ENCODE measurements around the gene DYNLT3. TPM values are rescaled to one million over a fixed set of nuclear protein-coding genes. Genes with fewer than 3 reads are reported as not detected.
A peak's percentile ranks its signal among the peaks of the same experiment; 100 is the strongest.

DYNLT3 gene
- polyA plus RNA-seq, 6 donors from 2014 or later, result 24.3 to 52.2 (median 32.7) TPM

GRCh38 chrX:37800717-37801116 lies 46.7 kb downstream of the DYNLT3 start:
- peaks cover 12 to 22% of the 10 kb centered on the region in 2 donors for H3K36me3 Mint-ChIP-seq
- no peaks in the 10 kb centered on the region for H3K27me3 Mint-ChIP-seq
- ATAC-seq (ENCODE audit: low read depth in 2 of 2) (no peak), DNase-seq (no peak)
- H3K27ac Mint-ChIP-seq, result peak overlapping the region in 1 of 6 donors; percentile 50
- no peaks in the 10 kb centered on the region for H3K9me3 Mint-ChIP-seq
- no peak overlapping the region for H3K4me3 Mint-ChIP-seq
- peaks cover 0 to 38% (median 25%) of the 10 kb centered on the region in 3 donors for H3K4me1 Mint-ChIP-seq

- H3K36me3 Mint-ChIP-seq, result peaks cover 12 to 30% of the 10 kb centered on the region in 2 donors
- no peaks in the 10 kb centered on the region for H3K27me3 Mint-ChIP-seq
- ATAC-seq (ENCODE audit: low read depth in 2 of 2), result no peak
- no peaks in the 10 kb centered on the region for H3K9me3 Mint-ChIP-seq
- no peak for DNase-seq
- peaks cover 7 to 44% (median 33%) of the 10 kb centered on the region in 3 donors for H3K4me1 Mint-ChIP-seq
- peak overlapping the region in 2 of 6 donors; percentile 43 to 83 for H3K27ac Mint-ChIP-seq
- no peak overlapping the region for H3K4me3 Mint-ChIP-seq
Observed at GRCh38 chrX:37799936-37800335, 47.4 kb downstream of the DYNLT3 start.

GRCh38 chrX:37796805-37797204 lies 50.6 kb downstream of the DYNLT3 start:
- ATAC-seq (ENCODE audit: low read depth in 2 of 2), result peak; percentile 97
- peak overlapping the region in 7 of 8 donors; percentile 52 to 87 (median 77) for H3K4me3 Mint-ChIP-seq
- no peaks in the 10 kb centered on the region for H3K9me3 Mint-ChIP-seq
- DNase-seq, result peak; percentile 74
- peaks cover 31 to 35% of the 10 kb centered on the region in 2 donors for H3K36me3 Mint-ChIP-seq
- H3K27ac Mint-ChIP-seq, result peak overlapping the region in 5 of 6 donors; percentile 71 to 93 (median 83)
- peaks cover 15 to 56% (median 44%) of the 10 kb centered on the region in 3 donors for H3K4me1 Mint-ChIP-seq
- H3K27me3 Mint-ChIP-seq, result no peaks in the 10 kb centered on the region

GRCh38 chrX:37796310-37796709 lies 51.1 kb downstream of the DYNLT3 start:
- Mint-ChIP-seq H3K27me3 (no peaks in the 10 kb centered on the region), H3K4me3 (peak overlapping the region; percentile 32 to 87 (median 76)), H3K9me3 (no peaks in the 10 kb centered on the region), H3K4me1 (peaks cover 15 to 53% (median 42%) of the 10 kb centered on the region in 3 donors), H3K27ac (peak overlapping the region in 5 of 6 donors; percentile 71 to 91 (median 79)), H3K36me3 (peaks cover 29 to 32% of the 10 kb centered on the region in 2 donors)
- ATAC-seq (ENCODE audit: low read depth in 2 of 2) (no peak), DNase-seq (no peak)

Other genes with a start within 250 kb of the DYNLT3 start
- under 1 TPM in 4 of 6 donors, not detected in 2; 0.07 to 0.41 (median 0.22) TPM for gene XK, start 161.8 kb downstream of the DYNLT3 start, polyA plus RNA-seq (ENCODE audit: low read depth in 6 of 6)
- 100 to 1,000 TPM in 5 of 6 donors, 10 to 100 TPM in 1; 81.2 to 182 (median 161) TPM for gene CYBB, start 67.5 kb downstream of the DYNLT3 start, polyA plus RNA-seq (ENCODE audit: low read depth in 6 of 6)
- gene SYTL5, start 159.0 kb upstream of the DYNLT3 start, polyA plus RNA-seq (ENCODE audit: low read depth in 6 of 6), result not detected